Gastrocnemius medialis (tissue), 4 donors: Measurements from ENCODE around the gene RBM42.

Source experiments
- POLR2A ChIP-seq, 2 donors: fragments of 450-650 bp; IDR thresholded peaks; one replicate each; pipeline ENCODE4 v1.6.1; 2017; ENCODE audit warnings: antibody characterized with exemption in 2 of 2, mild to moderate bottlenecking in 2 of 2, moderate library complexity in 2 of 2
- TF ChIP-seq, protein P1 (sequence below), 5 experiments: fragments of 450-650 bp in 3 of 5; fragments of 200-600 bp in 2 of 5; sonication (generic) in 2 of 5; IDR thresholded peaks in 4 of 5; conservative IDR thresholded peaks in 1 of 5; 1 replicate in 4 of 5; 2 replicates in 1 of 5; pipeline ENCODE4 v1.5.1; 2016 to 2019; ENCODE audit warnings: antibody characterized with exemption in 5 of 5, mild to moderate bottlenecking in 3 of 5, moderate library complexity in 3 of 5

- TF ChIP-seq, protein P1, sequence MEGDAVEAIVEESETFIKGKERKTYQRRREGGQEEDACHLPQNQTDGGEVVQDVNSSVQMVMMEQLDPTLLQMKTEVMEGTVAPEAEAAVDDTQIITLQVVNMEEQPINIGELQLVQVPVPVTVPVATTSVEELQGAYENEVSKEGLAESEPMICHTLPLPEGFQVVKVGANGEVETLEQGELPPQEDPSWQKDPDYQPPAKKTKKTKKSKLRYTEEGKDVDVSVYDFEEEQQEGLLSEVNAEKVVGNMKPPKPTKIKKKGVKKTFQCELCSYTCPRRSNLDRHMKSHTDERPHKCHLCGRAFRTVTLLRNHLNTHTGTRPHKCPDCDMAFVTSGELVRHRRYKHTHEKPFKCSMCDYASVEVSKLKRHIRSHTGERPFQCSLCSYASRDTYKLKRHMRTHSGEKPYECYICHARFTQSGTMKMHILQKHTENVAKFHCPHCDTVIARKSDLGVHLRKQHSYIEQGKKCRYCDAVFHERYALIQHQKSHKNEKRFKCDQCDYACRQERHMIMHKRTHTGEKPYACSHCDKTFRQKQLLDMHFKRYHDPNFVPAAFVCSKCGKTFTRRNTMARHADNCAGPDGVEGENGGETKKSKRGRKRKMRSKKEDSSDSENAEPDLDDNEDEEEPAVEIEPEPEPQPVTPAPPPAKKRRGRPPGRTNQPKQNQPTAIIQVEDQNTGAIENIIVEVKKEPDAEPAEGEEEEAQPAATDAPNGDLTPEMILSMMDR (IDR thresholded peaks at IDR 0.05 in 4 of 5, conservative IDR thresholded peaks at IDR 0.05 in 1 of 5) = no peak
- no peak for TF ChIP-seq POLR2A (IDR thresholded peaks at IDR 0.05)
These were observed 41.5 kb upstream of the RBM42 start for GRCh38 chr19:35587321-35587720.
